HG02588 (cell line): Measurements from ENCODE around the gene HAUS5.
A peak's percentile ranks its signal among the peaks of the same experiment; 100 is the strongest.

Source experiments
- ATAC-seq: cut with Tn5 transposase; IDR thresholded peaks from one replicate; pipeline ENCODE4 v1.9.1; 2021; ENCODE audit warnings: mild to moderate bottlenecking, moderate library complexity; ENCODE audit not compliant: unreplicated experiment

The HAUS5 gene

DNA sequence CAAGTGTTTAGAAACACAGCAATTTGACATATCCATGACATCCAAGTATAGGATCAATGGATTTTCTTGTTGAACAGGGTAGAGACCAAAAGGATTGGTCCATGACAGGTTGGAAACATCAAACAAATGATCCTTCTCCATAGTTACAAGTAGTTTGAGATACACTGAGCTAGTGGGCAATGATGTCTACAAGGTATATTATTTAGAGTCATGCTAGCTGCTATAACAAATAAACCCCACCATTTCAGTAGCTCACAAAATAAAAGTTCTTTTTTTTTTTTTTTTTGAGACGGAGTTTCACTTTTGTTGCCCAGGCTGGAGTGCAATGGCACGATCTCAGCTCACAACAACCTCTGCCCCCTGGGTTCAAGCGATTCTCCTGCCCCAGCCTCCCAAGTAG lies 4.9 kb upstream of the HAUS5 start:
- no peak for ATAC-seq

DNA sequence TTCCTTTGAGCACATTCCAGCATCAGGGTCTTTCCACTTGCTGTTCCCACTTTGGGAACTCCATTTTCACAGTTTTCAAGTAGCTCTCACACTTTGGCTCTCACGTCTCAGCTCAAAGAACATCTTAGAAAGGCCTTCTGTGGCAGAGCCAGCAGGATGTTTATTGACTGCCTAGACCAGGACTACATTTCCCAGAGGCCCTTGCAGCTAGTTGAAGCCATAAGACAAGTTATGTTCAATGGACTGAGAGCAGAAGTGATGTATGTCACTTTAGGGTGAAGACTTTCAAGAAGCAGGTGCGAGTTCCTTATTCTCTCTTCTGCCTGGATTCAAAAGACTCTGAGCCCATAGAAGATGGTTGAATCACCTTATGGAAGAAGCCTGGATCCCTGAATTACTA lies 4.3 kb upstream of the HAUS5 start:
- no peak for ATAC-seq

DNA sequence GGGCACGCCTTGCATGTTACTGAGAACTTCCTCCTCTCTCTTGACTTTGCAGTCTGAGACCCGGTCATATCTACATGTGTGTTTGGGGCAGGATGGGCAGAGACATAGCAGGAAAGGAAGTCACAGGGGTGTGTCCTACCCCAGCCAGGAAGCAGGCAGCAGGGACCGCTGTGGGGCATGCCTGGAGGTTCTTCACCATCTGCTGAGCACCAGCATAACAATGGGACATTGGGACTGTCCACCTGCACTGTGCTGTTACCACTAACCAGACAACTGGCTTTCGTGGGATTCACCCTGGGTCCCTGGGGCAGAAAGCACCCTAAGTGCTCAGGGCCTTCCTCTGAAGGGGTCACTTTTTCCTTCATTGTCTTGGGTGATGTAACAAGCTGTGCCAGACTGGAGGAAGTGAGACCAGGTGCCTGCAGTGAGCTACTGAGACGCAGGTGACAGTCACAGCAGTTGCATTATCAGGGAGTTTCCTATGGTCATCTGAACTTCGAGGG lies 2.6 kb upstream of the HAUS5 start:
- no peak for ATAC-seq

DNA sequence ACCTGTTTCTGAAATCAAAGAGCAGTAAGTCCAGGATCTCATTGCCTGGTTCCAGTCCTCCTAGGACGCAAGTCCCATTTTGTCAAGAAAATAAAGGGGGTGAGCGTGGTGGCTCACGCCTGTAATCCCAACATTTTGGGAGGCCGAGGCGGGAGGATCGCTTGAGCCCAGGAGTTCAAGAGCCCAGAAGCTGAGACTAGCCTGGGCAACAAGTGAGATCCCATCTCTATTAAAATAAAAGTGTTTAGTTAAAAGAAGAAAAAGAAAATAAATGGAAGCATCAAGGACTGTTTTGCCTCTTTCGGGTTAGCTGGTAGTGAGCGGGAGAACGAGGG lies 344 bp upstream of the HAUS5 start:
- ATAC-seq: no peak

DNA sequence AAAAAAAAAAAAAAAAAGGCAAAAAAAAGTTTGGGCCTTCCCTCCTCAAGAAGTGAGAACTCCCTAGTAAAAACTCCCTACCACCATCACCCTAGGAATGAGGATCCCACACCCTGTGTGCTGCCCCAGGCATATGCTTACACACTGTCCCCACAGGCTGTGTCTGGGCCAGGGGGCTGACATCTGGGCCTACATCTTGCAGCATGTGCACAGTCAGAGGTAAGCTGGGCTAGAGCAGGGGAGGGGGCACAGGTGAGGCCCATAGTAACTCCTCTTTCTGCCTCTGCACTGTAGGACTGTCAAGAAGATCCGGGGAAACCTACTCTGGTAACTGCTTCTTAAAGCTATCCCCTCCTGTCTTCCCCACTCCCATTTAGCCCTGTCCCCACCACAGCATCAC lies 1.0 kb downstream of the HAUS5 start:
- ATAC-seq: no peak

DNA sequence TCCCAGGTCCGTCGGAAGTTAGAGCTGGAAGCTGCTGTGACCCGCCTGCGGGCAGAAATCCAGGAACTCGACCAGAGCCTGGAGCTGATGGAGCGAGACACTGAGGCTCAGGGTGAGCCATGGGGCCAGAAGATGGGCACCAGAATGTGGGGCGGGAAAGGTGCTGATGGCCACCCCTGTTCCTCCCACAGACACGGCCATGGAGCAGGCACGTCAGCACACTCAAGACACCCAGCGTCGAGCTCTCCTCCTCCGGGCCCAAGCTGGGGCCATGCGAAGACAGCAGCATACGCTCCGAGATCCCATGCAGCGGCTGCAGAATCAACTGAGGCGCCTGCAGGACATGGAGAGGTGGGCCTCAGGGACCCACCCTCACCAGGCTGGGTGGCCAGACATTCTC lies 2.5 kb downstream of the HAUS5 start:
- no peak for ATAC-seq

DNA sequence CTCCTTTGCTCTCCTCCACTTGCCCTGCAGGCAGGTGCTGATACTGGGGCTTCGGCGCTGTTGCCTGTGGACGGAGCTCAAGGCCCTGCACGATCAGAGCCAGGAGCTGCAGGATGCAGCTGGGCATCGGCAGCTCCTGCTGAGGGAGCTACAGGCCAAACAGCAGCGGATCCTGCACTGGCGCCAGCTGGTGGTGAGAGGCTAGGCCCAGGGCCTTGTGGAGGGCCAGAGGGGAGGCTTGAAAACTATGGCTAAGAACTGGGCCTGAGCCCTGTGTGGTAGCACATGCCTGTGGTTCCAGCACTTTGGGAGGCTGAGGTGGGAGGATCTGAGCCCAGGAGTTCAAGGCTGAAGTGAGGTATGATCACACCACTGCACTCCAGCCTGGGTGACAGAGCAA lies 6.3 kb downstream of the HAUS5 start:
- no peak for ATAC-seq

DNA sequence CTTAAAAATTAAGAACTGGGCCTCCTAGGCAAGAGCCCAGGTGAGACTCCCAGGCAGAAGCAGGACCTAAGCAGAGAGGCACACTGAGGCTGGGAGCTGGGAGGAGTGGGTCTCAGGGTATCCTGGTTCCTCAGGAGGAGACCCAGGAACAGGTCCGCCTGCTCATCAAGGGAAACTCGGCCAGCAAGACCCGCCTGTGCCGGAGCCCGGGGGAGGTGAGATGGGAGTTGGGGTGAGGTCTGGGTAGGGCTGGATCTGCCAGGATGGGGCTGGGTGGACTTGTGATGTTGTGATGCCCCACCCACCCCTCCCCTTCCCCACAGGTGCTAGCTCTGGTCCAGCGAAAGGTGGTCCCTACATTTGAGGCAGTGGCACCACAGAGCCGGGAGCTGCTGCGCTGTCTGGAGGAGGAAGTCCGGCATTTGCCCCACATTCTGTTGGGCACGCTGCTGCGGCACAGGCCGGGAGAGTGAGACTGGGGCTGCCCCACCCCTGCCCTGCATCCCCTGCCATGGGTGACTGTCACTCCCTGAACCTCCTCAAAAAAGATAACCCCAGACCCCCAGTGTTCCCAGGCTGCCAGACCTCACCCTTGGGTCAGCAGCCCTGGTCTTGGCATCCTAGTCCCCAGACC lies 6.9 kb downstream of the HAUS5 start:
- no peak for ATAC-seq

DNA sequence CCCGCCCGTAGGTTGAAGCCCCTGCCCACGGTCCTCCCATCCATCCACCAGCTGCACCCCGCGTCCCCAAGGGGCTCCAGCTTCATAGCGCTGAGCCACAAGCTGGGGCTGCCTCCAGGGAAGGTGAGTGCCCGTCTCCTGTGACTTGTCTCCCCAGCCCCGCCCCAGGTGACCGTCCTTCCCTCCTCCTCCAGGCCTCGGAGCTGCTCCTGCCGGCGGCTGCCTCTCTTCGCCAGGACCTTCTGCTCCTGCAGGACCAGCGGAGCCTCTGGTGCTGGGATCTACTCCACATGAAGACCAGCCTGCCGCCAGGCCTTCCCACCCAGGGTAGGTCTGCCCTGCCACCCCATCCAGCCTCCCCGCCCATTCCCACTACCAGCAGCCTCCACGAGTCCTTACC lies 7.5 kb downstream of the HAUS5 start:
- no peak for ATAC-seq

DNA sequence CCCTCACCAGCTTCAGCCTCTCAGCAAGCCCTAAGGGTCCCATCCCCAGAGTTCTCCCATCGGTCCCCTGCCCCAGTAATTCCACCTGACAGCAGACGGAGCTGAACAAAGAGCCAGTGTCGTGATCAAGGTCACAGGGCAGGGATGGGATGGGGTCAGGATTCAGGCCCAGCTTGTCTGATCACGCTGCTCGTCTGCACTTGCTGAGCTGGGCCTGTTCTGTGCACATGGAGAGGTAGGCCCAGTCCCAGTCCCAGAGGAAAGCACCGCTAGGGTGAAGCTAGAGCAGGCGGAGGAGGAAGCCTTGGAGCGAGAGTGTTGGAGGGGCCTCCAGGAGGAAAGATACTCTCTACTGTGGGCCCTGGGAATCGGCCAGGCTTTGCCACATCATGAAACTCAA lies 9.2 kb downstream of the HAUS5 start:
- no peak for ATAC-seq

DNA sequence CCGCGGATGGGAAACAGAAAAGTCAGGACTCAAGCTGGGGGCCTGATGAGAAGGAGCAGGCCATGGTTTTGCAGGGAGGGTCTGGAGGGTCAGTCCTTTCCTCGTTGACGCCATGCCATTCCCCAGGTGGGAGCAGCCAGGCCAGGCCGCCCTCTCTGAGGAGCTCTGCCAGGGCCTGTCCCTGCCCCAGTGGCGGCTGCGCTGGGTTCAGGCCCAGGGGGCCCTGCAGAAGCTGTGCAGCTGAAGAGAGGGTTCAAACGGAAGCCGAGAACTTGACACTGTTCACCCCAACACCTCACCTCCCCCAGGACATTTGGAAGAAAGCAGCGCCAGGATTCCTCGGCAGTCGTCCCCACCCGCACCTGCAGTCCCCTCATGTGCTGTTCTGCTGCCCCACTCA lies 10.2 kb downstream of the HAUS5 start:
- ATAC-seq: no peak

DNA sequence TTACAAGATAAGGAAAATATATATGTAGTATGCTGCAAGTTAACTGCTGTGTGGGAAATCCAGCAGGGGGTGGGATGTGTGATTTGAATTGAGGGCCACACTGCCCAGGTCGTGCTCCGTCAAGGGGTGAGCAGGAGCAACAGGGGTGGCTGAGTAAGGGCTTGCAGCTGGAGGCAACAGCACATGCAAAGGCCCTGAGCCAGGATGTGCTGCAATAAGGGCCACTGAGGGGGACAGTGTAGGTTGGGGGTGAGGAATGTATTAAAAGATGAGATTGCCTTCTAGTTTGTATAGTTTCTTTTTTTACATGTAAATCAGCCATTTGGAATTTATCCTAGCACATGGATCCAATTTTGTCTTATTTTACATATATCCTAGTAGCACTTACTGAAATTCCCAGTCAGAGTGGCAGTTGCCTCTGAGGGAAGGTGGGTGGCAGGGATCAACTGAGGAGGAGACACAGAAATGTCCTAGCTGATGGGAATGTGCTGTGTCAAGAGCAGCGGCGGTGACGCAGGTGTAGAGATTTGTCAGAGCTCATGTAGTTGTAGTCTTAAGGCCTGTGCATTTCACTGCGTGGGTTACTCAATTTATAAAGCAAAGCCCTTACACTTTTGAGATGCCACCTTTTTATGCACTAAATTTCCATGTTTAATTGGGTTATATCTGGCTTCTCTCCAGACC lies 10.9 kb downstream of the HAUS5 start:
- ATAC-seq: no peak

DNA sequence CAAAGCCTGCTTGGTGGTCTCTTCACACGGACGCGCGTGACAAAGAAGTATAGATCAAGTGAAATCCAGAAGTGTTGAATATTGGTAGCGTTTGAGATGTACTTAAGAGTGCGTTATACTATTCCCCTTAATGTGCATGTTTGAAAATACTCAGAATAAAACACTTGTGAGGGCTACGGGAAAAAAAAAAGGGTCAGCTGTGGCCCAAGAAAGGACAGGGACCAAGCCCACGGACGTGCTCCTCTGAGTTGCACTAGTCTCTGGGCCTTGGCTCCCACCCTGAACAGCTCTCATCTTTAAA lies 15.7 kb downstream of the HAUS5 start:
- ATAC-seq: no peak

DNA sequence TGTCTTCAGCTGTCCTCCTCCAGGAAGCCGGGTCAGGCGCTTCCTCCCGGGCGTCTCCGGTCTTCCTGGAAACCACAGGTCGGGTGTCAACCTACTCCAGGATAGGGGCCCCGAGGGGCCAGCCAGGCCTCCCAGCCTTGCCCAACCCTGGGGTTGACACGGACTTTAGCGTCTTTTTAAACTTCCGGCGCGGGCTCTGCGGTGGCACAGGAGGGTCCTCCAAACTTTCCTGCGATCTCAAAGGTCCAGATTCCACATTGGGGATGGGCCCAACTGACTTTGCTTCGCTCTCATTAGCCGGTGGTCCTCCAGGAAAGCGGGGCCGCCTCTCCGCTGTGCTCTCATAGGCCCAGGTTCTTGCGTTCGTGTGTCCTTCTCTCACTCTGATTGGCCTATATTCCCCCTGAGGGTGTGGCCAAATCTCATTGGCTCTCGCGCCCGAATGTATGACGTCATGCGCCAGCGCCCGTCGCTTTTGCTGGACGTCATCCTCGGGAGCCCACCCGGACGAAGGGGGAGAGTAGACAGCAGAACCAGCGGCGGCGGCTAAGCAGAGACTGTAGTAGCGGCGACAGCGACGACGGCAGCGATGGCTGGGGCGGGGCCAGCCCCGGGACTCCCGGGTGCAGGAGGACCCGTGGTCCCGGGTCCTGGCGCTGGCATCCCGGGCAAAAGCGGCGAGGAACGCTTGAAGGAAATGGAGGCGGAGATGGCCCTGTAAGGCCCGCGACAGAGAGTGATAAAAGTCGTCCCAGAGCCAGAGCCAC lies 16.2 kb downstream of the HAUS5 start, which contains the start of gene RBM42:
TSS of gene RBM42 (plus strand) at position 472 of the 767 bp plus-strand sequence. CDS start at position 590, 118 bp downstream.
- peak; percentile 91 for ATAC-seq

DNA sequence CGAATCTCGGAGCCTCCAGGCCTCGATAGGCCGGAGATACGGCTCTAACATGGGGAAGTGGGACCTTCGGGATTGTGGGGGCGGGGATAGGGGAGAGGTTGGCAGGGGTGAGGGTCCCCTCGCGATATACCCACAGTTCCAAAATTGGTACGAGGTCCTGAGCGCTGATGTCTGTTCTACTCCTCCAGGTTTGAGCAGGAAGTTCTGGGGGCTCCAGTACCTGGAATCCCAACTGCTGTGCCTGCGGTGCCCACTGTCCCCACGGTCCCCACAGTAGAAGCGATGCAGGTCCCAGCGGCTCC lies 16.7 kb downstream of the HAUS5 start:
- no peak for ATAC-seq

DNA sequence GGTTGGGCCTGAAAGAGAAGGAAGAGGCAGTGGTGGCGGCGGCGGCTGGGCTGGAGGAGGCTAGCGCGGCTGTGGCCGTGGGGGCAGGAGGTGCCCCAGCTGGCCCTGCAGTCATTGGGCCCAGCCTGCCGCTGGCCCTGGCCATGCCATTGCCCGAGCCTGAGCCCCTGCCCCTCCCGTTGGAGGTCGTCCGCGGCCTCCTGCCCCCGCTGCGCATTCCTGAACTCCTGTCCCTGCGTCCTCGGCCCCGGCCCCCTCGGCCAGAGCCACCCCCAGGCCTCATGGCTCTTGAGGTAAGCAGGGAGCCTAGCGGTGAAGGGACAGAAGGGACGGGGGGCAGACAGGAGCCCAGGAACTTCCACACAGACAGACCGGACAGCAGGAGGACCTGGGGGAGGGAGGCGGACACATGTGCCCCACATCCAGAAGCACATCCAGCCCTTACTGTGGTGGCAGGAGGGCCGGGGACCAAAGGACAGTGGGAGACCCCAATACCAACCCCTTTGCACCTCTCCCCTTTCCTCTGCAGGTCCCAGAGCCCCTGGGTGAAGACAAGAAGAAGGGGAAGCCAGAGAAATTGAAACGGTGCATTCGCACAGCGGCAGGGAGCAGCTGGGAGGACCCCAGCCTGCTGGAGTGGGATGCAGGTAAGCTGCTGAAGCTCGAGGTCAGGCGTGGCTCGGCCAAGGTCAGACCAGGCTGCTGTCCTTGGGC lies 21.3 kb downstream of the HAUS5 start:
- no peak for ATAC-seq

DNA sequence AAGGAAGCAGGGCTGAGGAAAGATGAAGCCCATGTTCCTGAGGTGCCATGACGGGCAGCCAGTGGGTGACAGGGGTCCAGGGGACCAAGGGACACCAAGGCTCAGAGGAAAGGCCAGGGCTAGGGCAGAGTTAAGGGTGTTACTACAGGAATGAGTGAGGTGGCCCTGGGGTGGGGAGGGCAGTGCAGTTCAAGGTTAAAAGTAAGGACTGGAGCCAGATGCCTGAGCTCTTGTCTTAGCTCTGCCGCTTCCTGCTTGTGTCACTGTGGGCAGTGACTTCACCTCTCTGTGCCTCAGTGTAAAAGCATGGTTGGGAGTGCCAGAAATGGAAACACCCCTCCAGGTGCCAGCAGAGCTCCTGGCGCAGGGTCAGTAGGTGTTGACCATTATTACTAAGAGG lies 24.1 kb downstream of the HAUS5 start:
- no peak for ATAC-seq

DNA sequence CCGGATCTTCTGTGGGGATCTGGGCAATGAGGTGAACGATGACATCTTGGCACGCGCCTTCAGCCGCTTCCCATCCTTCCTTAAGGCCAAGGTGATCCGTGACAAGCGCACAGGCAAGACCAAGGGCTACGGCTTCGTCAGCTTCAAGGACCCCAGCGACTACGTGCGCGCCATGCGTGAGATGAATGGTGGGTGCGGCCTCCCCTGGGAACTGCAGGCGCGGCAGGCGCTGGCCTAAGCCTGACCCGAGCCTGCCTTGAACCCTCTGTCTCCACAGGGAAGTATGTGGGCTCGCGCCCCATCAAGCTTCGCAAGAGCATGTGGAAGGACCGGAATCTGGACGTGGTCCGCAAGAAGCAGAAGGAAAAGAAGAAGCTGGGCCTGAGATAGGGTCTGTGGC lies 24.6 kb downstream of the HAUS5 start:
- no peak for ATAC-seq

DNA sequence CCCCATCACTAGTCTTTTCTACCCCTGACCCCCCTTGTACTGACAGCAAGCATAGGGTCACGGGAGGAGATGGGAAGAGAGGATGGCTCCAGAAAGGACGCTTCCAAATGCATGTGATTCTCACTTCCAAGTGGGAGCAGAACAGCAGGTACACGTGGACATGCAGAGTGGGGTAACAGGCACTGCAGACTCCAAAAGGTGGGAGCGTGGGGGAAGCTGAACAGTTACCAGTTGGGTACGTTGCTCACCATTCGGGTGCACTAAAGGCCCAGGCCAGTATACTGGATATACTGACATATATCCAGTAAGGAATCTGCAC lies 26.7 kb downstream of the HAUS5 start:
- no peak for ATAC-seq

DNA sequence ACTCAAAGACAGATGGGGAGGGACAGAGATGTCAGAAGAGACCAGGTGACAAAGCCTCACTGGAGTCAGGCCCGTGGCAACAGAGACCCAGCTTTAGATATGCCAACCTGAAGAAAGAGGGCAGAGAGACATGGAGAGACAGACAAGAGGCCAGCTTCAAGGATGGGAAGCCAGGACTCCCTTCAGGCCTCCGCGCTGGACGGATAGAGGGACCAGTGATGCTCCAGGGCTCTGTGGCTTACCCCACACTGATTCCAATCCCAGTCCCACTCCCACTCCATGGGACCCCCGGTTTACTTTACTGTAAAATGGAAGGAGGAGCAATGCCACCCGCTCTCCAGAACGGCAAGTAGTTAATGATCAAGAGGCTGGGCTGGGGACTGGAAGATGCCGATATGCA lies 27.3 kb downstream of the HAUS5 start:
- no peak for ATAC-seq

DNA sequence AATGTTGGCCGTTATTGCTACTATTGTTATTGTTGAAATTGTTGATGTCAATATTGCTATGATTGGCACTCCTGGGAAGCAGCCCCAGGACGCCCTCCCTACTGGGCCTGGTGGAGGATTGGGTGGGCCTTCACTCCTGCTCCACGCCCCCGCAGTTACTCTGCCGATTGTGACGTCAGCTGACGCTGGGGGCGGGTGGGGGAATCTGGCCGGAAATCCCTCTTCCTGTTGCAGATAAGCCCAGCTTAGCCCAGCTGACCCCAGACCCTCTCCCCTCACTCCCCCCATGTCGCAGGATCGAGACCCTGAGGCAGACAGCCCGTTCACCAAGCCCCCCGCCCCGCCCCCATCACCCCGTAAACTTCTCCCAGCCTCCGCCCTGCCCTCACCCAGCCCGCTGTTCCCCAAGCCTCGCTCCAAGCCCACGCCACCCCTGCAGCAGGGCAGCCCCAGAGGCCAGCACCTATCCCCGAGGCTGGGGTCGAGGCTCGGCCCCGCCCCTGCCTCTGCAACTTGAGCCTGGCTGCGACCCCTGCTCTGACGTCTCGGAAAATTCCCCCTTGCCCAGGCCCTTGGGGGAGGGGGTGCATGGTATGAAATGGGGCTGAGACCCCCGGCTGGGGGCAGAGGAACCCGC lies 29.1 kb downstream of the HAUS5 start, which contains the start of gene ETV2:
TSS of gene ETV2 (plus strand) at position 231 of the 637 bp plus-strand sequence. CDS start 716 bp downstream, outside the sequence.
- ATAC-seq: no peak
